ENCODE data around the gene EGFL6.

EGFL6 gene

DNA sequence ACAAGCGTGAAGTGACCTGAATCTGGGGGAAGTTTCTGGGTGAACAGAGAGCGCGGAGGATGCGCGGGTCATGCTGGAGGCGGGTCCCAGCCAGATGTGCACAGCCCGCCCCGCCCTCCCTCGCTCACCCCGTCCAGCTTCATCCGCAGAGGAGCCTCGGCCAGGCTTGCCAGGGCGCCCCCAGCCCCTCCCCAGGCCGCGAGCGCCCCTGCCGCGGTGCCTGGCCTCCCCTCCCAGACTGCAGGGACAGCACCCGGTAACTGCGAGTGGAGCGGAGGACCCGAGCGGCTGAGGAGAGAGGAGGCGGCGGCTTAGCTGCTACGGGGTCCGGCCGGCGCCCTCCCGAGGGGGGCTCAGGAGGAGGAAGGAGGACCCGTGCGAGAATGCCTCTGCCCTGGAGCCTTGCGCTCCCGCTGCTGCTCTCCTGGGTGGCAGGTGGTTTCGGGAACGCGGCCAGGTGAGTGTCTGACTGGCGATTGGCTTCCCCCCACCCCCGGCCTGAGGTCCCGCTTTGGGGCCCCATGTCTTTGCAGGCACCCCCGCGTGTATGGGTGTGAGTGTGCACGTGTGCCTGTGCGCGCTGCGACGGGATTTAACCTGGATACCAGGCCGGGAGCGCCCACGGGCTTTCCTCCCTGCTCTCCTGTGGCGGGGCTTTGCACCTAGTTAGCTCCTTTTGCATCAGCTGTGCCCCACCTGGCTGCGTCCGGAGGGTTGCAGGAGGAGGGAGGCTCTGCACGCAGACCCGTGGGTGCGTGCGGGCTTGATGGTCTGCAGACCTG lies at the start of gene EGFL6:
TSS of gene EGFL6 (plus strand) at position 123 of the 782 bp plus-strand sequence. CDS start at position 384, 261 bp downstream.
- DNase-seq = no peak

DNA sequence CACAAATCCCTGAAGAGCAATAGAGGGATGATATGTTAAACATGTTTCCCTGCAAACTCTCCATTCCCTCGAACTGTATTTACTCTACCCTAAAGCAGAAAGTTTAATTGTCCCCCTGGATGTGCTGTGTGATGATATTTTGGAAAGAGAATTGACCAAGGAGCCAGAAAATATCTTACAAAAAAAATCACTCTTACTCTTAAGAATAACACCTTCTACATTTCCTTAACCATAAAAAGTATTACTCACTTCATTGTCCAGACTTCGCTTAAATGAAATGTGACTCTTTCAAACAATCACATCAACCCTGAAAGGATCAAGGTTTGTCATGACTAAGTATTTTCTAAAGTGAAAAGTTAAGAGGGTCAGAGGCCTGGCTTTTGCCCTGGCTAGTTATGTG lies 49.0 kb upstream of the EGFL6 start:
- no peak for DNase-seq

GRCh38 chrX:13520936-13521335 lies 48.5 kb upstream of the EGFL6 start:
- no peak for DNase-seq

GRCh38 chrX:13522811-13523210 lies 46.6 kb upstream of the EGFL6 start:
- no peak for DNase-seq

DNA sequence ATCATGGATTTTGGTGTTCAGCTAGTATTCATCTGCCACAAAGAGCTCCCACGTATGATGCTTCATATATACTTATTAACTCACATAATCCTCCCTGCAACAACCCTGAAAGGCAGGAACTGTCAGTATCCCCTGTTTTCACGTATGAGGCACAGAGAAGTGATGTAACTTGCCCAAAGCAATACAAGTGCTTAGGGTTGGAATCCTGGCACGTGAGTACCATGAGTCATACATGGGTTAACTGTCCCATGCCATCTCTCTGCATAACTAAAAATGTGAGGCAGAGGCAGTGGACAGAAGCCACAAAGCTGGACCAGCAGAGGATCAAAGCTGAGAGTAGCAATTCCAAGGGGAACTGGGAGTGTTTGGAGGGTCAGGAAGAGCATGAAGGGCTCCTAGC lies 35.7 kb upstream of the EGFL6 start:
- DNase-seq = peak; percentile 11

DNA sequence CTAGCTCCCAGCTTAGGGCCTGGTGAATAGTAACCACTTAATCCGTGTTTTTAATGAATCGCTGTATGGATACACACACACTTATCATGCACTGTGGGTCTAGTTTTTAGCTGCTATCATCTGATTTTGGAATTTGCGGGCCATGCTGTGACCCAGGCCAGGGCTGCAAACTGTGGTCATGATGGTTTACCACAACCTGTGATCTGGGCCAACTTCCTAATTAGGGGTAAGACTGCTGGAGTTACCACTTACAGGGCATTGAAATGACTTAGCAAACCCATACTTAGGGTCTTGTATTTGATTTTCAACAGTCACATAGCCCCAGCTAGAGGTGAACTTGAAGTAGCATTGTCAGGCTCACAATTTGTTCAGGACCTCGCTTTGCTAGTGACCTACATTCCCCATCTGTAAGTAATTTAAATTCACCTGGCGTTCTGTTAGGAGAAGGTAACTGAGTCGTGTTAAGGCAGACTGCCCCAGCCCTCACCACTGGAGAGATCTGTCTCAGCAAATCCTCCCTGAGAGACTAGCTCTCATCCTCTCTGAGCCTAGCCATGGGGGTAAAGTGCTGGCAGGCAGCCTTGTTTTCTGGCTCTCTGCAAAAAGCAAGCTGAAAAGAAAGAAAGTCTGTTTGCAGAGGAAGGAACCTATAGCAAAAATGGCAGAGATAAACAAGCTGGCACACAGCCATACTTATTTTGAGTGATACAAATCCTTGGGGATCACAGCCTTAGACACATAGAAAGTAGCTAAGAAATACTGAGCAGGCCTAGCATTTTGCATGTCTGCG lies 33.8 kb upstream of the EGFL6 start:
- DNase-seq = no peak

GRCh38 chrX:13536551-13536950 lies 32.9 kb upstream of the EGFL6 start:
- DNase-seq = no peak

DNA sequence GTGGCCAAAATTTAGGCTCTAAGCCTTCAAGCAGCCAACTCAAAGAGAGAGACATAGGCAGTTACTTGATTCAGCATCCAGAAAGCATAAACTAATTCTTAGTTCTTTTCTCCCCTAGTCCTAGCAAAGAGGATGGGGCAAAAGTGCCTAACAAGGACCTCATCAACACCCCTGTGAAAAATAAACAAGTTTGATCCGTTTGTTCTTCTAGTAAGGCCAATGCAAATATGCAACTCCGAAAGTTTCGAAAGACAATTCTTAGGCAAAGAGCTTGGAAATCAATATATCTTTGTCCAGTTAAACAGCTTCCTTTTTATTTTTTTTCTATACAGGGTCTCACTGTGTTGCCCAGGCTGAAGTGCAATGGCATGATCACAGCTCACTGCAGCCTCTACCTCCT lies 31.0 kb upstream of the EGFL6 start:
- DNase-seq = no peak

DNA sequence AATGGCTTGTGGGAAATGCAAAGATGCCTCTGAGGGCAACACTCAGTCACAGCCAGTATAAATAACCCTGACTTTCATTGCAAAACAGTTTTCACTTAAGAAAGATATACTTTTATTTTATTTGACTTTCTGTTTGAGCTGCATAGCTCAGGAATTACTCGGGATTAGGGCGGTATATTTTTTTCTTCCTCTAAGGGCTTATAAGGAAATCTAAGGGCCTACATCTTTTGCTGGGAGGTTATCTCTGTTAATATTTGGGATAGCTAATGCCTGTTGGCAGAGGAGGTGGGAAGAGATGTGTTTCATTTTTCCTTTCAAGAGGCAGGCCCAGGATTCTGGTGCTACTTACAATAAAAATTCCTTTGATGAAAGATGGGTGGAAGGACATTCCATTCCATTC lies 28.8 kb upstream of the EGFL6 start:
- DNase-seq = no peak

- no peak for DNase-seq
These were observed 23.7 kb upstream of the EGFL6 start for GRCh38 chrX:13545726-13546125.

- no peak for DNase-seq
These were observed 21.7 kb upstream of the EGFL6 start for GRCh38 chrX:13547671-13548070.

- DNase-seq = no peak
These were observed 19.1 kb upstream of the EGFL6 start for GRCh38 chrX:13550346-13550745.

- DNase-seq = no peak
These were observed 17.8 kb upstream of the EGFL6 start for GRCh38 chrX:13551610-13552009.

DNA sequence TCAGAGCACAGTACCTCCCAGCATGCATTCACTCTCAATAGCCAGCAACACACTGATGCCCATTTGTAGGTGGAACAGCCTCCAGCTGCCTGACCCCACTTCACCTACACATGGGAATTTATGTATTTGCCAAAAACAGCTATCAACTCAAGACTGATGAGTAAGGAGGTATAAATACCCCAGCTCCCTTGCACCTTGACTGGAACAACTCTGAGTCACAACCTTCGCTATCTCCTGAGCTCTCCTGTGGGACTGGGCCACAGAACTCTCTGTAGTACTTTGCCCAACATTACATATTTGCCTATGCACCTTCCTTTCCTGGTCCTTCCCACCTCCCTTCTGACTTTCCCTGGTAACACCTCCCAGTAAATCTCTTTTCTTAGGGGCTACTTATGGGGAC lies 16.5 kb upstream of the EGFL6 start:
- DNase-seq = no peak

DNA sequence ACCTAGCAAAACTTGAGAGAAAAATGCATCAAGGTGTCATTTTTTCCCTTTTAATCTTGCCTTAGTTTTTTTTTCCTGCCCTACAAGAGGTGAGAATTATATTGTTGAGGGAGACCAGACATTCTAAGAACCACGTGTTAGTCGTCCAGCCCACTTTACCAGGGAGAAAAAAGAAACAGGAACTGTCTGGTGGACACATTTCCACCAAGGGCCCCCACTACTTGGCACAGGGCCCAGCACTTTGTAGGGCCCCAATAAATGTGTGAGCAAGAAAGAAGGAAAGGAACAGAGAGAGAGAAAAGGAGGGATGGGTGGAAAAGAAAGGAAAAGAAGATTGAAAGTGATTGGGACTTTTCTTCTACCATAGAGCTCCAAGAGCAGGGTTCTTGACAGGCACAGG lies 3.9 kb upstream of the EGFL6 start:
- DNase-seq = no peak

DNA sequence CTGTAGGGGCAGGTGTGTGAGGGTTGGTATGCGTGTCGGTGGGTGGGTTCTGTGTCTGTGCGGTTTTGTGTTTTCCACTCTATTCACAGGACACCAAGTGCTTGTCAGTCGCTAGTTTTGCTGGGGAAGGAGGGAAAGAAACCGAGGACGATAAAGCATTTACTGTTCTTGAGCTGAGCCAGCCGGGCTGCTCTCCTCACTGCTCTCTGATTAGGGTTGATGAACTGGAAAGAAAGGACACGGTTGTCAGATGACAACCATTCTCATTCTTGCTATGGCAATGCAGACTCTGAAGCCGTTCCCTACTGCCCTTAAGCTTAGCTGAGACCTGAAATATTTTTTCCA lies 832 bp downstream of the EGFL6 start:
- DNase-seq = no peak

DNA sequence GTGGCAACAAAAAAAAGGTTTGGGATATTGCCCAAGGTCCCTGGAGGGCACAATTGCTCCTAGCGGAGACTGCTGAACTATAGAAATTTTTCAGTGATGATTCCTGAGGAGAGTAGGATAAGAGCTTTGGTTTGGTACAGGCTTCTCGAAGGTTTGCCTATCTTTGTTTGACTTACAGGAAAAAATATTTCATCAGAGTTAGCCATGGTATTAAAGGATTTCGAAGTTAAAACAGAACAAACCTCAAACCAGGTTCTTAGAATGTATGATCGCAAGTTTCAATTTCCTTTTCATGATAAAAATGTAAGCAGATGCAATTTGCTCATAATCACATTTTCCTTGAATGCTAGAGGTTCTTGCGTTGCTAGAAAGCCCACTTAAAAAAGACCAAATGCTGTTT lies 1.7 kb downstream of the EGFL6 start:
- DNase-seq = no peak

GRCh38 chrX:13574600-13574999 lies 5.2 kb downstream of the EGFL6 start:
- no peak for DNase-seq

DNA sequence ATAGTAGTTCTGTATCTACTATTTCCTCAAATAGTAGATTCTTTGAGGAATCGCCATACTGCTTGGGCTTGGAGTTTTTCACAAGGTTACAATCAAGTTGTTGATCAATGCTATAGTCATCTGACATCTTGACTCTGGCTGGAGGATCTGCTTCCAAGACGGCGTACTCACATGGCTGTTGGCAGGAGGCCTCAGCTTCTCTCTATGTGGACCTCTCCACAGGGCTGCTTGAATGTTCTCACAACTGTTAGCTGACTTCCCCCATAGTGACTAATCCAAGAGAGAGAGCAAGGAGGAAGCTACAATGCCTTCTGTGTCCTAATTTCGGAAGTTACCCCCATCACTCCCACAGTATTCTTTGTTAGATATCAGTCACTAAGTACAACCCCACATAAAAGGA lies 10.3 kb downstream of the EGFL6 start:
- peak; percentile 80 for DNase-seq

GRCh38 chrX:13581554-13581953 lies 12.2 kb downstream of the EGFL6 start:
- no peak for DNase-seq

GRCh38 chrX:13587786-13588477 lies 18.5 kb downstream of the EGFL6 start:
- no peak for DNase-seq

DNA sequence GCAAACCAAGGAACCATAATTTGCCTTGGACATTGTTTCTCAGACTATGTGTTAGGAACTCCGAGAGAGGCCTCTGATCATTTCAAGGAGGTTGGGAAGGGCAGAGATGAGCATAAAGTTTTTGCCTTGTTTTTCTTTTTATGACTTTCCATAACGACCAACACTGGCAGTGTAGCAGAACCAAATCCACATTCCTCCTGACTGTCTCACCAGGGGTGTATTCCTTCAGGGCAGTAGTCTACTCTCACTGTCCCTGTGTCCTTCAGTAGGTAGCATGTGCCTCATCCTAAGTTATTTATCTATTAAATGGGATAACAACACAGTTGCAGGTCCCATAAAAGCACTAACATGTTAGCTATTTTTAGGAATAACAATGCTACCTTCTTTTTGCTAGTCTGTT lies 20.8 kb downstream of the EGFL6 start:
- no peak for DNase-seq

GRCh38 chrX:13590914-13591313 lies 21.5 kb downstream of the EGFL6 start:
- DNase-seq = no peak

DNA sequence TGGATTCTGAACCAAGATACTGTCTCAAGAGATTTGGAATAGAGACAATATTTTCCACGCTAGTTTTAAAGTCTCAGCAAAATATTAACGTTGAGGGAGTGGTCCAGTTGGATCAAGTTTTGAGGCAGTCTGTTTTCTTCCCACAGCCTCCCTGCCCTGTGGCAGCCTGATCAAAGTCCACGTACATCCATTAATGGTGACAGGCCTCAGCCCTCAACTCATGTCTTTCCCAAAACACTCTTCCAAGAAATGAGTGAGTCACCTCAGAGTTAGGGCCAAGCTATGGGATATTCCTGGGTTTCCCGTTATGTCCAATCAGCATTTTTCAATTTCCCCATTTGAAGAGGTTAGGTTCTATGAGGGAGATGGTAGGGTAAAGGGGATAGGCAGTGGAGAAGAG lies 28.5 kb downstream of the EGFL6 start:
- DNase-seq = no peak

All from inflammatory macrophage treated with lipopolysaccharide for 4 hours (primary cell).